Panc1 (cell line): ENCODE data around the gene INPP5F.

Experiments
- CTCF ChIP-seq: fragments of 450-650 bp; IDR thresholded peaks from 2 replicates; pipeline ENCODE4 v1.5.1; 2017; ENCODE audit warnings: mild to moderate bottlenecking
- TCF7L2 ChIP-seq: IDR thresholded peaks from 2 replicates; pipeline ENCODE4 v1.6.1; 2011; ENCODE audit warnings: mild to moderate bottlenecking, low read depth, low read length, inconsistent platforms

- no peak for TF ChIP-seq CTCF
- no peak for TF ChIP-seq TCF7L2
Measured at GRCh38 chr10:119748871-119749270, 23.0 kb downstream of the INPP5F start.
